ENCODE results near the gene LDLRAD4.

The LDLRAD4 gene

GRCh38 chr18:13439461-13439860 lies 220.9 kb downstream of the LDLRAD4 start:
- no peak for DNase-seq

DNA sequence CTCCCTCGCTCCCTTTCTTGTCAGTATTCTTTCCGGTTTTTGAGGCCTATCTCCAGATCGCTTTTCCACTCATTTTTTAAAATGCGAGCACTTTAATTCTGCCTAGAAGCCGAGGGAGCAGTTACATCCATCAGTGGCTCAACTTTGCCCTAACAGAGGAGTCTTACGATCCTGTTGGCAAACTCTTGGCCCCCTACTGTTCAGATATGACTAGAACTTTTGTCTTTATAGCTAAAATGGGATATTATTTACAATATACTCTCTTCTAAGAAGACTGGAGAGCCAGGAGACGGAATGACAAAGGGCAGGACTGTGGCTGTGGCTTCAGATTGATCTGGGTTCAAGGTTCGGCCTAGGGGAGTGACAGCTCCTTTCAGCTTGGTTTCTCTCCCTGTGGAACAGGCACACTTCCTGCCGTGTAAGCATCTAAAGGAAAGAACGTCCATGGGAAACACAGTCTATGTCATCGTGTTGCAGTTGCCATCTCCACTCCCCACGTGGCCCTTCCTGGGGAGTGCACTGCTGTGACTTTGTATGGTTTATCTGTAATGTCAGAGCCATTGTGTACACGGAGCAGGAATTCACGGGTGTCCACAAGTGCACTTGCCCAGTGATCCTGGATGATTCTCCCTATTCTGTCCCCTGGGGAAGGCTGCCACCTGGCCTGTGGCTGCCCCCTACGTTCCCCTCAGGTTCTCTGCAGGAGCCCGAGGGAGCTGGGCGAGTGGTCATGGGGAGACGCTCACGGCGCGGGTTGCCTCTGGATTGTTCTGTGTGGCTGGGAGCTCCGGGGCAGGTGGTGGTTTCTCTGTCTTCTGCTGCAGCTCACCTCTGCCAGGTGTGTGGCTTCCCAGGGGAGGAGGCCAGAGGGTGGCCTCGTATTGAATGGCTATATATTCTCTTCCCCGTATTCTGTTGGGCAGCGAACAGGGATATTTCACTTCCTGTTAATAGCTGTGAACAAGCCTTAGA lies 222.0 kb downstream of the LDLRAD4 start:
- no peak for DNase-seq

DNA sequence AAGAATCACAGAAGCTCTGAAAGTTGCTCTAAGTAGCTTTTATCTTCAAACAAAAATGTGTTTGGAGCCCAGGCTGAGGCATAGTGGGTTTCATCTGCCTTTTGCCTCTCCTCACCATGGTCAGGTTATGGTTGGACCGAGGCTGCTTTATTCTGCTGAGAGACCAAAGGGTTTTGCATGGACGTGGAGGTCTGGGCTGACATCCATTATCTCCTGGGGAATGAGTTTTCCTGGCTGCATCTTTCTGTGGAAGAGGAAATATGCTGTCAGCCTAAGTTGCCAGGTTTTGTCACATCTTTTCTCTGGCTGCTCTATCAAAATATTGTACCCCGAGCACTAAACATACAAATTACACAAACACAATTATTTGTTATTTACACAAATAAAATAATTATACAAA lies 223.2 kb downstream of the LDLRAD4 start:
- DNase-seq = no peak

GRCh38 chr18:13442451-13442850 lies 223.9 kb downstream of the LDLRAD4 start:
- no peak for DNase-seq

GRCh38 chr18:13443552-13443951 lies 225.0 kb downstream of the LDLRAD4 start:
- peak; percentile 48 for DNase-seq

DNA sequence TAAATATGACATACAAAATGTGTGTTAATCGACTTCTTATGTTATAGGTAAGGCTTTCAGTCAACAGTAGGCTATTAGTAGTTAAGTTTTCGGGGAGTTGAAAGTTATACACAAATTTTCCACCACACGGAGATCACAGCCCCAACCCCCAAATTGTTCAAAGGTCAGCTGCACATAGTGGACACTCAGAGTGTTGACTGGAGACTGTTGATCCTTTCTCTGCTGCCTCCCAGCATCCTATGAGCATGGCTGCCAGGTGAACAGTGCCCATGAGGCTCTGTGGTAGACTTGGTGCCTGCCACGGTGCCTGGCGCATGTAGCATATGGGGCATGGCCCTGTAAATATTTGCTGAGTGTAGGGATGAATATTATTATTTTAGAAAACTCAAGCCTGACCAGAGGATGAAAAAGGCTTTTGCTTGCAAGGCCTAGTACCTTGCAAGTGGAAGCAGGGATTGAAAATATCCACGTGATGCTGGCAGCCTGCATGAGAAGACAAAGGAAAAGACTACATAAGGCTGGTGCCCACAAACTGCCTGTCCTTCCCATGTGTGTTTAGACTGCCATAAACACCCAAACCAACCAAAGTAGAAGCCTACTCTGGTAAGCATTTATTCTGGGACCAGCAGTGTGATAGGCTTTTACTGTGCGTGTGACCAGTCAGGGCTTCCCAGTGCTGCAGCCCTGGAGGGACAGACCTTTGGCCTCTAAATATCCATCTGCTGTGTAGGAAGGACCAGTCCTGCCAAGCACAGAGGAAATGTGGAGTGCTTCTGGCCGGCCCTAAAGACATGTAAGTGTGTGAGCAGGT lies 226.1 kb downstream of the LDLRAD4 start:
- DNase-seq = peak; percentile 11

DNA sequence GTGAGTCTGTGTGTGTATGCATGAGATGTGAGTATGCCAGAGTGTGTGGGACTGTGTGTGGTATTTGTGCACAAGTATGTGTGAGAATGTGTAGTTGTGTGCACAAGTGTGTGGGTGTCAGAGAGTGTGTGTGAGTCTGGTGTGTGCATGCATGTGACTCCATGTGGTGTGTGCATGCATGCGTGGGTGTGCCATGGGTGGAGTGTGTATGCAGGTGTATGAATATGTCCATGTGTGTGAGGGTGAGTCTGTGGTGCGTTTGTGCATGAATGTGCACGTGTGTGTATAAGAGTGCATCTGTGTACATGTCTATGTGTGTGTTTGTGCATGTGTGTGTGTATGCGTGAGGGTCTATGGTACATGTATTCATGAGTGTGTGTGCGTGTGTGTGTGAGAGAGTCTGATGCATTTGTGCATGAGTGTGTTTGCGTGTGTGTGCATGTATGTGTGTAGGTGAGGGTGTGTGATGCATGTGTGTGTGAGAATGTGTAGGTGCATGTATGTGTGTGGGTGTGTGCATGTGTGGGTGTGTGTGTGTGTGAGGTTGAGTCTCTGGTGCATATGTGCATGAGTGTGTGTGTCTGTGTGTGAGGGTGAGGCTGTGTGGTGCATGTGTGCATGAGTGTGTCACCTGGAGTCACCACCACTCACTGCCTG lies 226.8 kb downstream of the LDLRAD4 start:
- peak; percentile 30 for DNase-seq

GRCh38 chr18:13446024-13446423 lies 227.5 kb downstream of the LDLRAD4 start:
- no peak for DNase-seq

- DNase-seq = peak; percentile 58
Measured at GRCh38 chr18:13446610-13447461, 228.3 kb downstream of the LDLRAD4 start.

GRCh38 chr18:13447621-13448334 lies 229.2 kb downstream of the LDLRAD4 start:
- peak; percentile 60 for DNase-seq

DNA sequence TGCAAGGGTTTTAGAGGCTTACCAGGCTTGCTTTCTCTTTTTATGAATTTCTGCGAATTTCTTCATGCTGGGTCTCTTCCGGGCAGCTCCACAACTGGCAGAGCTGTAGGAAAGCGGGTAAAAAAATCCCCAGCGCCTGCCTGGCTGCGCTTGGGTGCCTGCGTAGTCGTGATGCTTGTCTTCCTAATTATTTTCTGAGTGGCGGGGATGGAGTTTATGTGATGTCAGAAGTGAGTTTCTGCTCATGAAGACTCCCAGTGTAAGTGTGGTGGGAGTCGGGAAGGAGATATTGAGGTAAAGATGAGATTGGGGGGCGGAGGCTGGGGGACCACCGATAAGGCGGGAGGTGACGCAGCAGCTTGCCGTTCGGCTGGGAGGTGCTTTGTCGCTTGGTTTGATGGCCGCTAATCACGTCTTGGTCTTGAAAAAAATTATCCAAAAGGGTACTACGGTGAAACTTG lies 229.8 kb downstream of the LDLRAD4 start:
- DNase-seq = peak; percentile 42

DNA sequence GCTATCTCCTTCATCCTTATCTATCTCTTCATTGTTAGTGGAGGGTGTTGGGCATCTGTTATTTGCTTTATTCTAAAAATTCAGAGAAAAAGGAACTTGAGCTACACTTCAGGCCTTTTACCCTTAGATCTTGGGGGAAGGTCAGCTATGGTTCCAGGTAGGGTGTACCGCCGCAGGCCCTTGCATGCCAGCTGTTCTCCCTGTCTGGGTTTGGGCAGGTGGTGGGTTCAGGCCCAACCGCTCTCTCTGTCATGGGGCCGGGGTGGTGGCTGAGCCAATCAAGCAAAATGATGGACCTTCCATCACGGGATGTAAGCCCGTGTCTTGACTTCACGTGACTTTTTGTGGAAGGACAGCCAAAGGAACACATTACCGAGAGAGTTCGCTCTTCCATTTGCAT lies 231.1 kb downstream of the LDLRAD4 start:
- DNase-seq = peak; percentile 42

DNA sequence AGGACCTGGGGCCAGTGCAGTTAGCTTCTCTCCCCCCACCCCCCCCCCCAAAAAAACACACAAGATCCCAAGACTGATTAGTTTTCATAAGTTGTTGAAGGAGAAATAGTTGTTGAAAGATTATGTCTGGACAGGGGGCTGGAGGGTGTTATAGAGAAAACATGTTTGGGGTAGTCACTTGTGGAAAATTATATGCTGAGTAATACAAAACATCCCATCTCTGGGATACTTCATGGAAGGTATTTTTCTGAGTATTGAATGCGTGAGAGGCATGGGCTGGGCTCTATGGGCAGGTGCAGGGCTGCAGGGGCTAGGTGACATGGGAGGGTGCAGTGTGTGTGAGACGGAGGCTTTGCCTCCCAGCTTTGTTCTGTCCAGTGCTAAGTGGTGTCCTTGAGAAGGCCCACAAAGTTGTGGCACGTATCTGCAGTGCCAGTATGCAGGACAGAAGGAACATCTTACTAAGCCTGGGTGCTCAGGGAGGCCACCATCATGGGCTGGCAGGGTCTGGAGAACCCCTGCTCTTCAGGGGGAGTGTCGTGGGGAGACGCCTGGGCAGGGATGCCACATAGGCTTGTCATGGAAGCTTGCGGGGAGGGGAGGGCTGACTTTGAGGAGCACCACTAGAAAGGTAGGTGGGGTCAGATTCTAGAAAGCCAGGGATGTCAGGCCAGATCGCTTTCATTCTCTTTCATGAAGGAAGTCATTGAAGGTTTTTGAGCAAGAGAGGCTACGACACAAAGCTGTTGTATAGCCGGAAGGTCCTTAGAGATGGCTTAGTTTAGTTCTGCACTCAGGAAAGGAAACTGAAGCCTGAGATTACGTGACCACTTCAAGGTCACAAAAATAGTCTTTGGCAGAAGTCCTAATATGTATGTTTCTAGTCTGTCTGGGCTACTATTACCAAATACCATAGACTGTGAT lies 232.0 kb downstream of the LDLRAD4 start:
- peak; percentile 19 for DNase-seq

DNA sequence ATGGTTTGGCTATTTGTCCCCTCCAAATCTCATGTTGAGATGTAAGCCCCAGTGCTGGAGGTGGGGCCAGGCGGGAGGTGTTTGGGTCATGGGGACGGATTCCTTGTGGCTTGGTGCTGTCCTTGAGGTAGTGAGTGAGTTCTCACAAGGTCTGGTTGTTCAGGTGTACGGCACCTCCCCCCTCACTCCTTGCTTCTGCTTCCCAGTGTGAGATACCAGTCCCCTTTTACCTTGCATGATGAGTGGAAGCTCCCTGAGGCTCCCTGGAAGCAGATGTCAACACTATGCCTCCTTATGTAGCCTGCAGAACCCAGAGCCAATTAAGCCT lies 232.6 kb downstream of the LDLRAD4 start:
- peak; percentile 25 for DNase-seq

- peak; percentile 41 for DNase-seq
Measured at GRCh38 chr18:13451661-13452387, 233.3 kb downstream of the LDLRAD4 start.

- peak; percentile 67 for DNase-seq
Measured at GRCh38 chr18:13452388-13452811, 233.8 kb downstream of the LDLRAD4 start.

DNA sequence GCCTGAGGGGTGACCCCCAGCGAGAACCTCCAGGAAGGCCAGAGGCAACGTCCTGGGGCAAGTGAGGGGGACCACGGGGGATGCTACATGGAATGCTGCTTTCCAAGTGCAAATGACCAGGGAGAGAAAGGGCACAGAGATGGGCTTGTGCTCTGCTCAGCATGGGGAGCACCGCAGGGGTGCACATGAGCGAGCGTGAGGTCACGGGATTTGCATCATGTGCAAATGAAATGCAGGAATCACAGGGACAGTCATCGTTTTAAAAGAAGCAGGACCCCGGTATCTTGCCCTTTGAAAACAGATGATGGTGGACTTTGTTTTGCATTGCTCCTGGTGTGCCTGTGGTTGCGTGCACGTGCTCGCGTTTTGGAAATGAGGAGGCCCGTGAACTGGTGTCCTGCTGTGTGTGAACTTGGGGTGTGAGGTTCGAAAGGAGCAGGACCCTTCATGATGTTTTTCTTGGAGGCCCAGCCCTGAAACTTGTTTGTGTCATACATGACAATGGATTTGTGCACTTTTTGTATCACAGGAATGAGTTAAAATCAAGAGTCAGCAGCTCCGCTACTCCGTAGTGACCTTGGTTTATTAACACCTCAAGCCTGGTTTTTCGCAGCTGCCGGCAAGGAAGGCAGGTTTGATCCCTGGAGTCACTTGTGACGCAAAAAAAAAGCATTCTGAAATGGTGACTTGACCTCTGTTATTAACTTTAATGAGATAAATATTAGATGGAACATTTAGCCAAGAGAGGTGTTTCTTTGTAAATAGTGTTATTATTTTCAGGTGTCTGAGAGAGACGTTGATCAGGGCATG lies 234.5 kb downstream of the LDLRAD4 start:
- DNase-seq = peak; percentile 31

DNA sequence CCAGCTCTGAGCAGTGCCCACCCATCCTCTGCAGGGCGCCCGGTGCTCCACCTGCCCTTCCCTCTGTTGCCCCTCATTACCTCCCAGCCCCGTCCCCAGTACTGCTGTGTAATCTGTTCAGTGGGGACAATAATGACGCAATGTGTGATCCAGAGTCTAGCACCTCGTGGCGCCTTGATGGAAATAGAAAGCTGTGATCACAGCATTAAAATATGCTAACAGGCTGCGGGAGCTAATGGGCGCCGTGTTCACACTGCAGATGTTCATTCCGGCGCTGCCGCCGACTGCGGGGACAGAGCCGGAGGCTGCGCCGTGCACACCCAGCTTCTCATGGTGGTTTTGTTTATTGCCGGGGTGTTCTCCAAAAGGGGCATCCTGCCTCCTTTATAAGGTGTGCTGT lies 235.2 kb downstream of the LDLRAD4 start:
- DNase-seq = peak; percentile 44

Measured in right forelimb (tissue), 1 donor.